HG03060 (cell line): Measurements from ENCODE around the gene PPP3R2.

ENCODE experiments used
- ATAC-seq: cut with Tn5 transposase; IDR thresholded peaks from one replicate; pipeline ENCODE4 v1.9.1; 2021; ENCODE audit warnings: low read depth, moderate number of reproducible peaks; ENCODE audit not compliant: unreplicated experiment

PPP3R2 gene, protein sequence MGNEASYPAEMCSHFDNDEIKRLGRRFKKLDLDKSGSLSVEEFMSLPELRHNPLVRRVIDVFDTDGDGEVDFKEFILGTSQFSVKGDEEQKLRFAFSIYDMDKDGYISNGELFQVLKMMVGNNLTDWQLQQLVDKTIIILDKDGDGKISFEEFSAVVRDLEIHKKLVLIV

DNA sequence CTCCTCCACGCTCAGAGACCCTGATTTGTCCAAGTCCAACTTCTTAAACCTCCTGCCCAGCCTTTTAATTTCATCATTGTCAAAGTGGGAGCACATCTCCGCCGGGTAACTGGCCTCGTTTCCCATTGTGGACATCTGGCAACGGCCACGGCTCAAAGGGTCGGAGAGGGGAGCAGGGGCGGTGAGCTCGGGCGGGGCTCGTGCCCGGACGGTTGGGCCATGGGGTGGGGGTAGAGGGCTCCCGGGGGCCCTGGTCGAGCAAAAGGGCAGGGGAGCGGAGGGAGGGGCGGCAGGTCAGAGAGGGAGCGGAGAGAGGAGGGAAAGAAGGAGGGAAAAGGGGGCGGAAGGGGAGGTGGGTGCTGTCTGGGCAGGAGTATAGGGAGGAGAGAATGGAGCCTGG lies at the start of gene PPP3R2:
Gene PPP3R2, minus strand, starts transcription at position 174 of the 400 bp plus-strand sequence. Its CDS starts 48 bp downstream, at position 126.
- no peak for ATAC-seq

DNA sequence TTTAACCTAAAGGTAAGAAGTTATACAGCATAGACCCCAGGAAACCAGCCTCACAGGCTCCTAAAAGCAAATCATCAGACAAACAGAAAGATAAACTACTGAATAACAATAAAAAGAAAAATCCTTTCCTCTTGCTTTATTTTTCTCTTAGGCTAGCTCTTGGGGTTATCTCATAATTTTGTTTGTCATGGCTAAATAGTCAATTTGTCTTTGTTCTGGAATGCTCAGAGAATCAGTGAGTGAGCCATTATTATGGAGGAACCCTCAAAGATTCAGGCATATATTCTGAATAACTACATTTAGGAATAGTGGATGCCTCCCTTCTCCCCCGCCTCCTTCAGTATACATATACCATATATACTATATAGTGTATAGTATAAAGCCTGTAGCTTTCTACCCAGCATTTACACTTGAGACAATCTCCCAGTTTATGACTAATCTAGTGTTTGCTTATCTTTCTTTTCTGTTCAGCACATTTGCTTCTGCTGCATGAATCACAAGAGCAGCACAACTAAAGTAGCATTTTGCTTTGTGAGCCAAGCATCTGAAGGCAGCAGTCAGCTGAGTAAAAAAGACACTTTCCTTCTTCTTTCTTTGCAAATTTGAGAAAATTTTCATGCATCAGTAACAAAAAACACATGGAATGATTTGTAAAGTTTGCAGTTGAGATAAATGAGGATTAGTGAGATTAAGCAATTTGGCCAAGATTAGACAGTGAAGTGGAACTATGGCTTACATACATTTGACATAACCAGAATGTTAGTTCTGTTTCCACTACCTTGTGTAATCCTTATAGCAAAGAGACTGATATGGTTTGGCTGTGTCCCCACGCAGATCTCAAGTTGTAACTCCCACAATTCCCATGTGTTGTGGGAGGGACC lies 45.3 kb upstream of the PPP3R2 start:
- no peak for ATAC-seq

DNA sequence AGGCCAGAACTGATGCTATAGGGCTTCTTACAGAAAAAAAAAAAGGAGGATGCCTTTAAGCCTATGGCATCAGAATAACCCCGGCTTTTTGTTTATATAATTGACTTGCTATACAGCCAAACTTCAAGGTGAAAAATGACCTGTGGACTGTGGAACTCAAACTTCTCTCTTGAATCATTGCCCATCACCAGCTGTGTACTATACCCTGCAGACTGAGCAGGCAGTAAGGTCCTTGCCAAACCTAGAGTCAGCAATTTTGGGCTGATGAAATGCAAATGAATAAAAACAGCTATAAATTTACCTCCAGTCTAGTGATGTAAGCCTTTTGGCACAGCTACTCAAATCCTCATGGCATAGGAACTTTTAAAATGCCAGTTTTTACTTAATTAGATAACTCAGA lies 44.5 kb upstream of the PPP3R2 start:
- ATAC-seq: no peak

DNA sequence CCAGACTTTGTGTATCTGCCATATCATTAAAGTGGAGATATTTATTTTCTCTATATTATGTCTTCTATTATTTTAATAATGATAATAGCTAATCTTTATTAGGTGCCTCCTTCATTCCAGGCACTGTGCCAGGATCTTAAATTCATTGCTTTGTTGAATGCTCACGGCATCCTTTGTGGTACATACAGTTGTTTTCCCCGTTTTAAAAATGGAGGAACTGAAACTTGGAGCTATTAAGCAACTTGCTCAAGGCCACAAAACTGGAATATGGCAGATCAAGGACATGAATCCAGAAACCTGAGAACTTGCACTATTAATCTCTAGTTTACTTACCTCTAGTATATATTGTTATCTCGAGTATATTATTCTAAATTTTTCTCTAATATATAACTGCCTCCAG lies 41.5 kb upstream of the PPP3R2 start:
- ATAC-seq: no peak

DNA sequence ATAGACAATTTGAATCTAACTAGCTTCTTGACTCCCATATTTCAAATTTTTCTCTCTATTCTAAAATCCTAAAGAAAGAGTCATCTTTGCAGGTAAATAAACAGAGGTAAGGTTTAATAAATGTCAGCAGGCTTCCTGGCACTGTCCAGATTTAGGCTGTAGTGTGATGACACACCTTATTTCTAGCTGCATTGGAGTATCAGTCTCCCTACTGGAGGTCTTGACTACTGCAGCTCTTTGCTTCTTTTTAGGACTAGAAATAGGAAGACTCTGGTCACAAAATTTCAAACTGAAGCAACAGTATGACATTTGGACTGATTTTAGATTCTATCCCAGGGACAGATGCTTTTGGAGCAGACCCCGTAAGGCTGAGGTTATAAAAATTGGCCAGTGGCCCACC lies 40.7 kb upstream of the PPP3R2 start:
- ATAC-seq: no peak

DNA sequence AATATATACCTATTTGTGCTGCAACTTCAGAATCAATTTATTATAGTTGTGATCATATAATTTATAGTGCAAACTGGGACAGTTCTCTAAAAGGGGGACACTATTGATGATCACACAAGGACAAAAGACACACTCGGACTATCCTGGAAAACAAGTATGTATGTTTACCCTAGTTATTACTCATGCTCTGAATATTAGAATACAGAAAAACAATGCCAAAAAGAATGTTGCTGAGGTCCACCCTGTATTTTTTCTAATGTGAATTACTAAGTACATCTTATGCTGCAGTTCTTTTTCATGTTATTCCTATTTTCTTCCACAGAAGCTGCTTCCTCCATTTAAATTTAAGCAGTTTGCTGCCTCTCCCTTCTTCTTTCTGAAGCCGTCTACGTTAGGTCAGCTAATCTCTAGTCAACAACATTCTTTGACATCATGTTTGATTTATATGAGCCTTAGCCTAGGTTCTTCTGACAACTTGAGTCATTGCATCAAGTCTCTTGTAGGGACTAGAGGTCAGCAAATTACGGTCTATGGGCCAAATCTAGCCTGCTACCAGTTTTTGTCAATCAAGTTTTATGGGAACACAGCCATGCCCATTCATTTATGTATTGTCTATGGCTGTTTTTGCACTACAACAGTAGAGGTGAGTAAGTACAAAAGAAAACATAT lies 40.1 kb upstream of the PPP3R2 start:
- ATAC-seq: no peak

DNA sequence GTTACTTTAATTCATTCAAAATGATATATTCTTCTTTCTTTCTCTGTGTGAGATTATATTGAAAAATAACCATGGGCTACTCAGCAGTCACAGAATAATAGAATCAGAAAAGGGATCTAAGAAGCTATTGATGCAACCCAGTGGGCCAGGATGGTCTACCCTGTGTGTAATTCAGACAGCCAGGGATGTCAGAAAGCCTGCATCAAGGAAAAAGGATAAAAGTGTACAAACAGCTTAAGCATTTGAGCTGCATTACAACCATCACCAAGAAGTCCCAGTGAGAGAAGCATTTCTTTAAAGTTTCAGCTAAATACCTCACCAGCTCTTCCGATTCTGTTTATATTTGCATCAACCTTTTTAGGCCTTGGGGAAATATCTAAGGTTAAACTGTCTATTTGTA lies 37.8 kb upstream of the PPP3R2 start:
- no peak for ATAC-seq

DNA sequence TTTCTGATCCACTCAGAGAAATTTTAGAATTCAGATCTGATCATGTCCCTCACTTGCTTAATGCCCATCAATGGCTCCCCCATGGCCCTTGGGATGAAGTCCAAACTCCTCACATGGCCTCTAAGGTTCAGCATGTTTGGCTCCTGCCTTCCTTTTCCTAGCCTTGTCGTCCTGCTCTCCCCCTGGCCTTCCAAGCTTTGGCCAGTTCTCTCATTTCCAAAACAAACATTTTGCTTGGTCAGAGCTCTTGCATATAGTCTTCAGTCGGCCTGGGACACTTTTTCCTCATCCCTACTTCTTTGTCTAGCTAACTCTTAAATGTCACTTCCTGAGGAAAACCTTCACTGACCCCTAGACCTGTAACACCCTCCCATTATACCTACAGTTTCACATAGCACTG lies 37.1 kb upstream of the PPP3R2 start:
- ATAC-seq: no peak

DNA sequence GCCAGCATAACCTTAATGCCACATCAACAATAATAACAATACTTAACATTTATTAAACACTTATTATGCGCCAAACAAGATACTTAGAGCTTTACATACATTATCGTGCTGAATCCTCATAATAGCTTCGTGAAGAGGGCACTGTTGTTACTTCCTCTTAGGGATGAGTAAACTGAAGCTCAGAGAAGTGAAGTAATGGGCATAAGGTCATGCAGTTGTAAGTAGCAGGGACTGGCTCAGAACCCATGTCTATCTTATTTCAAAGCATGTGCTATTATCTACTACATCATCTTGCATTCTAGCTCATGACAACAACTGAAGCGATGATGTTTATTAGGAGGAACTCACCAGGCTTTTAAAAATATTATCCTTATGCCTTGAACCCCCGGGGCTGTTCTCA lies 34.9 kb upstream of the PPP3R2 start:
- ATAC-seq: no peak

DNA sequence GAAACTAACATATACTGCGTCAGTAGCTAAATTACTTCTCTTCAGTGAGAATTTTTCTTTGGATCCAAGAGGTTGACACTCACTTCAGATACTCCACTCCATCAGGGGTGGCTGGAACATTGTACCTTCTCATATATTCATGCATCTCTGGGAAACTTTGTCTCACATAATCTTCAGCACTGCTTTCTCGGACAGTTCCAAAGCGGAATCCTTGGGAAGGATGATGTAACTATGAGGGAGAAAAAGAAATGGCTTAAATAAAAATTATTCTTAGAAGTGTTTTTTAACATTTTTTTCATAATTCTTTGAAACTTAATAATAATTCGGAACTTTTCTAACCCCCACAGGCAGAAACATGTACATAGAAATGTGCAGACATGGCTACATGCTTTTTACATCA lies 33.4 kb upstream of the PPP3R2 start:
- ATAC-seq: no peak

DNA sequence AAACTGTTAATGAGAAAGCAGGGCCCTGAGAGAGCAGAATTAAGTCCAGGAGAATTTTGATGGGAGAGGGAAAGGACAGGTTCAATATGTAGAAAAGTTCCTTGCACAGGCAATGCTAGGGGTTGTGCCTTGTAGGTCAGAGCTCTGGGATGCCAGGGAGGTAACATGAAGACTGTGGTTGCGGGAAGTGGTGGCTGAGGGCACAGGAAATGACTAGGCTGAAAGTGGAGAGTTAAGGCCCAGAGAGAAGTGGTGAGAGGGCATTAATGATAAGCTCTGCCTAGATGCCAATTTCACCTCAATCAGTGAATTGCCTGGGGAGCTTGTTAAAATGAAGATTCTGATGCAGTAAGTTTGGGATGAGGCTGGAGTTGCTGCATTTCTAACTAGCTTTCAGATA lies 31.5 kb upstream of the PPP3R2 start:
- no peak for ATAC-seq

DNA sequence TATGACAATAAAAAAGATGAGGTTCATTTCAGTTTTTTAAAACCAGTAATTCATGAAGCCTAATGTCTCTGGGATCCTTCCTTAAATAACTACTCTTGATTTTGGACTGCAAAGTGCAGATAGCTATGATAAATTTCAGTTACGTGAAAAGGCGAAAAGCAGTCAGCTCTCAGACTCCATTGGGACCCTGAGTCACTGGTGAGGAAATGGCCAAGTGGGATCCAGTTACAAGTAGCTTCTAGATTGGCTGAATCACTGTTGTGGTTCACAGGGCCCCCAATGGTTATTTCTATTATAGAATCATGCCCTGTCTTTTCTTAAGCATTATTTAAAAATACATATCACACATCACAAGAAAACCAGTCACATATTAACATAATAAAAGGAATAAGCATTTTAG lies 31.1 kb upstream of the PPP3R2 start:
- no peak for ATAC-seq

DNA sequence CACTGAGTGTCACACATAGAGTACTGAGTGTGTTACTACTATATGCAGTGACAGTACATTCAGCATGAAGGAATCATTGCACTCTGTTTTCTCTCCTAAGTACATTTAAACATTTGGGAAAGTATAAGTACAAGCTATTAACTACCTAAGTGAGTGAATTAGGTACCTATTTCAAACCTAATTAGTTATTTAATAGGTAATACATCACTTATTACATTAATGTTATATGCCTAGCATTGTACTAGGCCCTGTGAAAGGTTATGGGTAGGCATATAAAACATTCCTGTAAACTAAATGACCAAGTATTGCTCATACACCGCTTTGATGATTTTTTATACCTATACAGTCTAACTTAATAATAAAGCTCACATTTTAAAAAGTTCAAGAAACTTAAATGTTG lies 25.7 kb upstream of the PPP3R2 start:
- ATAC-seq: no peak

DNA sequence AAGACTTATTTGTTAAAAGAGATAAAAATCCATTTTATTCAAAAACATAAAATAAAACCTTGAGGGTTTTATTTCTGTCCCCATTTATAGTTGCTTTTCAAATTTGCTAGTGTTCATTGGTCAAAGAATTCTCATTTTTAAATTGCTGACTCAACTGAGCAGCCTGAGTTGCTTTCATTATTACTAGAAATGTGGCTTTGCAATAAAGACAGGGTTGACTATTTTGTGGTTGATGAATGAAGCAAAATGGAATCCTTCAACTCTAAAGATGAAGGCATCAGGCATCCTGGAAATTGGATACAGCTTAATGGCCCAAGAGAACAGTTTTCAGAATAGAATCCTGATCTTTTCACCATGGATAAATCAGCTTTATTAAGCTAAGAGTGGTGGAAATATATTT lies 23.9 kb upstream of the PPP3R2 start:
- ATAC-seq: no peak

DNA sequence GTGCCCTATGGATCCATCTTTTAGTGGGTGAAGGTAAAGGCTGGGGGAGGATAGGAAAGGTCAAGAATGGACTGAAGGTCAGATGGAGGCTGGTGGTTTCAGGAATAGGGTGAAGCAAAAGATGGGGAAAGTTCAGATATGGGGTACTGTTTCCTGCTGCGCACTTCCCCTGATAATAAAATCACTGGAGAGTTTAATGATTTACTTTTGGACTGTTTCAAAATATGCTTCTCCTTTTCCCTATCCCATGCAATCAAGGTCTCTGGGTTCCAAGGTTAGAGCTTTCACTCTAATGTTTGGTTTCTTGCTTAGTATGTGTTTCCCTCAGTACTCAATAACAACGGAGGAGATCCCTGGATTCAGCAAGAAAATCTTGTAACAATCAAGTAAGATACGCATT lies 10.8 kb upstream of the PPP3R2 start:
- ATAC-seq: no peak

DNA sequence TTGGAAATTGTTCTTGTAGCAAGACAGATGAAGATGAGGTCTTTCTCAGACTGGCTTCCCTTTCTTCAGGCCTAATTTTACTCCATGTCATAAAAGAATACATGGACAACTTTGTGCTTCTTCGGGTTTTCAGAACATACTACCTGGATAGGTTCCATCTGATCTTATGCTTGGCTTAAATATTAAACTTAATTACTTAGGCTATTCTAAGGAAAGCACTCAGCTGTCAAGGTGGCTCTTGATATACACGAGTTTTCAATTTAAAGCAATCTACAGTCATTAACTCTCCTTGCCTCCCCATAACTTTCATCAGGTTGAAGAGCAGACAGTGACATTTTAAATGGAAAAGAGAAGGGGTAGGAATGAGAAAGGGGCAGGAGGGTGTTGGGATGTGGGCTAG lies 9.5 kb upstream of the PPP3R2 start:
- no peak for ATAC-seq

DNA sequence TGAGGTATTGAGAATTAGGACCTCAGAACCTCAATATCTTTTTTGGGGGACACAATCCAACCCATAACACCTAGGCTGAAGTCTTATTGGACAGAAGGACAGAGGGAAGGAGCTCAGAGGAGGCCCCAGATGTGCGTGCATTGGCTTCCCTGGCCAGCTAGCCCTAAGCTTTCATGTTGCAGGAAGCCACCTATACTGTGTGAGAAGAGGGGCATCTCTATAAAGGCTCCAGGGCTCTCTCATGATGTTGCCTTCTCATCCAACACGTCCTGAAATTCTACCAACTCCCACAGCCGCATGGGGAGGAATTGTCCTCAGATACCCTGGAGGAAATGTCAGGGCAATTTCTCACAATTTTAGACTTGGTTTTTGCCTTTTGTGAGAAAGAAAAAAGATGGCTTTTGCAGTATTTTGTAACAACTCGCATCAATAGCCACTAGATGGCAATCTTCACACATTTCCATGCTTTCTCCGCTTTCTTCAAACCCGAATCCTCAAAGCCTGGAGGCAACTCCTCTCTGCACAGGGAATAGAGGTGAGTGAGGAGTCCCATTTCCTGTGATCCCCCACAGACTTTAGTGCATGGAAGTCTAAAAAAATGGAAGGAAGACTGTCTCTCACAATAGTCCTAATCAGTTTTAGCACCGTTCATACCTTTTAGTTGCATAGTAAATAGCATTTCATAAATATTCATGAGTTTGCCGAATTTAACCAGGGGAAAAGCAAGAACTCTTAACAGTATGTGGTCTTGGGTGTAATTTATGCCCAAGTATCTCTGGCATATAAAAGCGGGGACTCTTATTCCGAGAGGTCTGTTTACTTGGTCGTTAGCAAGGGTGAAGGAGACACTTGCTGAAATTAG lies 7.4 kb upstream of the PPP3R2 start:
- ATAC-seq: peak; percentile 70

DNA sequence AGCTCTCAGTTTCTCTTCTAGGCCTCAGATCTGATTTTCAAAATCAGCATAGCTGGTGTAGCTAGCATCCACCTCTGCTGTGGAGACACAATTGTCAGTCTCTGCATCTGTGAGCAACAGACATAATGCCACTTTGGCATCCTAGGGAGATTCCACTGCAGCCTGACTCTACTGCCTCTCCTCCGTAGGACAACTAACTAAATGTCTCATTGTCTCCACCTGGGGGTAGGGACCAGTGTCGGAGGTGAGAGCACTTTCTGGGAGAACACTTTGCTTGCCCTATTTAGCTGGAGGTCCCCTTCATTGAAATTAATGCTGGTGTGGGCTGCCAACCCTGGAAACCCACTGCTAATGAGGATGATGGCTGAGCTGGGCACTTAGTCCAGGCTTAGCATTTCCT lies 1.4 kb downstream of the PPP3R2 start:
- no peak for ATAC-seq

DNA sequence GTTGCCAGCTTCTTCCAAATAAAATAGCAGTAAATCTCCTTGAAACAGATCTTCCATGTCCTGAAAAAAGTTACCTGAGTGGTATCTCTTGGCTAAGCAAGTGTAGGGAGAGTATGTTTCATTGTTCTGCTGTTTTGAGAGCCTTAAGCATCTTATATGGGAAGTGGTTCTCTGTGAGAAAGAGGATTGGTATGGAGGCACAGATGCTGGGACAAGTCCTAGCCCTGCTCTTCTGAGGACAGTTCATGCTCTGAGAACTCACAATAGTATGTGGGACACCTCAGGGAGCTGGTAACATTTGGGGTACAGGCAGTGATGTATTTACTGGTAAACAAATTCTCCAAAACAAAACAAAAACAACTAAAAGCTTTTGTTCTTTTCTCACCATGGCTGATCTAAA lies 2.0 kb downstream of the PPP3R2 start:
- ATAC-seq: no peak

DNA sequence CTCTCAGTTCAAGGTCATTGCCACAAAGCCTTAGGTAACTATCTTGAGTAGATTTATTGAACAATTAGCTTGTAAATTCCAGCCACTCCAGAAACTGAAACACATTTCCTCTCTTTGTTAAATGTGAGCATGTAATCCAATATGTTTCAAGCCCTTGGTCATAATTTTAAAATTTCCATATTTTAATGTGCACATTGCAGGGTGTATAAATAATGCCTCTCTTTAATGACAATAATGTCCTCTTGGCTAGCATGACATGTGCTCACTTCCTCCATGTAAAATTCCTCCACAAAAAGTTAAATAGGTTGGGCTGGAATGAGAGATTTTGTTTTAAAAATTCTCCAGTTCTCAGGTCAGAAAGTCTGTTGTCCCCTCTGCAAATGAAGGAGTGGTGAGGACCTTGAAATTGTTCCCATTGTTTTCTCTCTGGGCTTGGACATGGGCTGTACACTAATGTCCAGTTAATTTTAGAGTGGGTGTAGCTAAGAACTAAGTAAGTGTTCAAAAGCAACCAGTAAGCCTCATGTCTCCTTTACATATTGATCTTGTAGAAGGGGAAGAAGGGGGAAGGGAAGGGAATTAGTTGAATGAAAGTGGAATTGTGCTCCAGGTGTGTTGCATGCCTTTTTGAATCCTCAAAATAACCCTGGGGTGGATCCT lies 2.9 kb downstream of the PPP3R2 start:
- ATAC-seq: no peak
